B cell (primary cell): Measurements from ENCODE around the gene CNGA3. TPM values are rescaled to one million over a fixed set of nuclear protein-coding genes. Genes with fewer than 3 reads are reported as not detected.

ENCODE experiments used
- ATAC-seq: fragments of 200-7000 bp; cut with Tn5 transposase; one replicate; pipeline ENCODE4 v1.10.0; 2021; ENCODE audit warnings: low read depth, mild to moderate bottlenecking, moderate number of reproducible peaks, moderate library complexity
- CTCF ChIA-PET: fragments of 350-600 bp; sonication (Branson Sonifier 250); formaldehyde crosslinking; loops from one replicate; lab custom pipeline; 2021; ENCODE audit warnings: antibody characterized with exemption, inconsistent platforms; lab: Charles Lee
- POLR2A ChIA-PET: fragments of 350-600 bp; sonication (Branson Sonifier 250); formaldehyde crosslinking; loops from one replicate; lab custom pipeline; 2021; ENCODE audit warnings: antibody characterized with exemption; lab: Charles Lee
- DNase-seq: peaks from one replicate; pipeline ENCODE4 v3.0.0; 2013
- H2AFZ ChIP-seq: 2 replicates; pipeline ENCODE4 v1.6.1; 2012; ENCODE audit warnings: mild to moderate bottlenecking, low read depth, low read length; ENCODE audit not compliant: insufficient read depth, poor library complexity, severe bottlenecking
- H3K27ac ChIP-seq, 2 donors: 1 replicate in 1 of 2; 2 replicates in 1 of 2; pipeline ENCODE4 v1.5.1; 2012 to 2013; ENCODE audit warnings: low read length in 2 of 2, mild to moderate bottlenecking in 2 of 2, moderate library complexity in 1 of 2
- H3K27me3 ChIP-seq, 4 experiments: fragments of 200-600 bp in 1 of 4; sonication (generic) in 1 of 4; replicated peaks in 1 of 4; 1 replicate in 2 of 4; 2 replicates in 2 of 4; pipeline versions ENCODE4 v1.6.1 to v1.7.0; 2013 to 2016; ENCODE audit warnings: low read length in 3 of 4, mild to moderate bottlenecking in 2 of 4, mixed read lengths in 1 of 4, moderate library complexity in 1 of 4; ENCODE audit not compliant: insufficient read depth in 4 of 4, control insufficient read depth in 3 of 4; ENCODE audit errors: control extremely low read depth in 1 of 4
- H3K36me3 ChIP-seq, 2 experiments: replicated peaks in 1 of 2; 1 replicate in 1 of 2; 2 replicates in 1 of 2; pipeline versions ENCODE4 v1.6.1 to v1.7.1; 2013; ENCODE audit warnings: low read length in 1 of 2; ENCODE audit not compliant: insufficient read depth in 2 of 2, control insufficient read depth in 1 of 2; ENCODE audit errors: control extremely low read depth in 1 of 2, extremely low read depth in 1 of 2
- H3K4me1 ChIP-seq, 2 donors: fragments of 200-600 bp in 1 of 2; sonication (generic) in 1 of 2; 1 replicate in 1 of 2; 2 replicates in 1 of 2; pipeline versions ENCODE4 v1.5.1 to v1.6.1; 2013 to 2017; ENCODE audit warnings: low read length in 2 of 2; ENCODE audit not compliant: control insufficient read depth in 2 of 2, insufficient read depth in 2 of 2
- H3K4me2 ChIP-seq: replicated peaks from 2 replicates; pipeline ENCODE3; 2012; ENCODE audit warnings: mild to moderate bottlenecking, low read depth, low read length; ENCODE audit not compliant: poor library complexity, severe bottlenecking
- H3K4me3 ChIP-seq, 5 experiments: fragments of 200-600 bp in 1 of 5; sonication (generic) in 1 of 5; 1 replicate in 3 of 5; 2 replicates in 2 of 5; pipeline versions ENCODE4 v1.5.1 to v1.7.0; 2011 to 2016; ENCODE audit warnings: low read length in 4 of 5, mild to moderate bottlenecking in 4 of 5, low read depth in 2 of 5, control low read depth in 1 of 5, moderate library complexity in 1 of 5; ENCODE audit not compliant: insufficient read depth in 1 of 5; ENCODE audit errors: control extremely low read depth in 1 of 5, extremely low read depth in 1 of 5
- H3K79me2 ChIP-seq: fragments of 200-600 bp; sonication (generic); one replicate; pipeline ENCODE4 v1.6.0; 2016; ENCODE audit warnings: low read length; ENCODE audit not compliant: control insufficient read depth, insufficient read depth
- H3K9ac ChIP-seq: fragments of 200-600 bp; sonication (generic); 2 replicates; pipeline ENCODE4 v1.6.1; 2017; ENCODE audit warnings: mild to moderate bottlenecking, low read length, moderate library complexity
- H3K9me3 ChIP-seq, 3 donors: one replicate each; pipeline versions ENCODE4 v1.6.1 to v1.7.1; 2013; ENCODE audit warnings: low read length in 2 of 3; ENCODE audit not compliant: control insufficient read depth in 2 of 3, insufficient read depth in 1 of 3; ENCODE audit errors: control extremely low read depth in 1 of 3
- H4K20me1 ChIP-seq: 2 replicates; pipeline ENCODE4 v1.6.0; 2012; ENCODE audit warnings: mild to moderate bottlenecking, low read length; ENCODE audit not compliant: insufficient read depth, control insufficient read depth, poor library complexity, severe bottlenecking
- H3K27ac Mint-ChIP-seq: one replicate; pipeline ENCODE4 v1.8.0; 2021; ENCODE audit warnings: mixed read lengths
- H3K27me3 Mint-ChIP-seq: one replicate; pipeline ENCODE4 v1.8.0; 2021; ENCODE audit warnings: mixed read lengths
- H3K4me1 Mint-ChIP-seq: one replicate; pipeline ENCODE4 v1.8.0; 2021; ENCODE audit warnings: mixed read lengths
- H3K4me3 Mint-ChIP-seq: one replicate; pipeline ENCODE4 v1.8.0; 2021; ENCODE audit warnings: mixed read lengths
- H3K9me3 Mint-ChIP-seq: one replicate; pipeline ENCODE4 v1.8.0; 2022; ENCODE audit warnings: mixed read lengths; ENCODE audit not compliant: insufficient read depth
- EZH2 ChIP-seq: IDR thresholded peaks from 2 replicates; pipeline ENCODE4 v1.6.1; 2012; ENCODE audit warnings: borderline replicate concordance, low read depth, mild to moderate bottlenecking, moderate library complexity, low read length; ENCODE audit not compliant: insufficient read depth, poor library complexity, severe bottlenecking
- WGBS: methylation state at CpG from one replicate; pipeline ENCODE4 v1.1.5; 2013; ENCODE audit warnings: missing lambda C conversion rate; ENCODE audit not compliant: insufficient coverage; 5-methylcytosine and 5-hydroxymethylcytosine counted together
- intact Hi-C: fragments of 100-400 bp; cut with micrococcal nuclease; formaldehyde crosslinking; loops from one replicate; pipeline ENCODE4 v1.10.0; 2022
- polyA plus RNA-seq: library from polyadenylated mRNA; depleted of rRNA; stranded (reverse); fragments of >200 nt; gene quantifications from 2 replicates; pipeline ENCODE4 v1.2.3, GENCODE V29; 2012
- total RNA-seq, 2 donors: library from RNA; stranded (reverse); fragments of 120-200 nt in 1 of 2; gene quantifications; 1 replicate in 1 of 2; 2 replicates in 1 of 2; pipeline versions ENCODE4 v1.2.3 to v1.2.4, GENCODE V29; 2013 to 2022
- TF ChIP-seq, protein P1 (sequence below): fragments of 200-600 bp; IDR thresholded peaks from one replicate; pipeline ENCODE4 v1.8.0; 2022; ENCODE audit warnings: antibody characterized with exemption, mild to moderate bottlenecking

CNGA3 gene
- total and polyA plus RNA-seq, 2 donors (not counting 1 experiment from before 2014, with no cell fraction given), result not detected

DNA sequence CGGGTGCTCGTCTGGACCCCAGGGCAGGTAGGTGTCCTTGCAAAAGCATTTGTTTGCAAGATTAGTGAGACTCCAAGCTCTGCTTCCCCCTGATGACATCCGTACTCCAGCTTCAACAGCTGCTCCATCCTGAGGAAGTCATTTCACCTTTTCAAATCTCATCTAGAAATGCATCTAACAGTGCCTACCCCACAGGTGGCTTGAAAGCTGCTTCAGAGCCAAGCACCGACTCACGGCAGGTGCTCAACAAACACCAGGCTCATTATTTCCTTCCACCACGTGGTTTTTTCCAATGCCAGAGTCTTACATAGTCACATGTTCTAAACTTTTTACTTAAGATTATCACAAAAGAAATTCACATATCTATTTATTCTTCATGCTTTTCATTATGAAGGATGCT lies 31.9 kb downstream of the CNGA3 start:
- H3K4me2 ChIP-seq, result no peak overlapping the region
- H3K36me3 ChIP-seq, result no peaks in the 10 kb centered on the region
- 75% methylated on average over 5 of the region's 6 CpGs for WGBS
- H3K4me1 Mint-ChIP-seq, result no peaks in the 10 kb centered on the region
- H3K9me3 Mint-ChIP-seq, result no peaks in the 10 kb centered on the region
- intact Hi-C loops, result no loop called here
- peaks cover 0 to 20% (median 1%) of the 10 kb centered on the region in 4 experiments for H3K27me3 ChIP-seq
- H2AFZ ChIP-seq, result no peak overlapping the region
- peaks cover 42% of the 10 kb centered on the region for H3K27me3 Mint-ChIP-seq
- ChIA-PET POLR2A (no interaction called here), CTCF (interaction anchor here (1.7 kb wide), 1 partner anchor 638 kb away, joined by 4 read pairs; no protein-coding TSS in a partner anchor)
- no peak for ATAC-seq
- H3K27ac ChIP-seq, result no peak overlapping the region
- no peak overlapping the region for H3K27ac Mint-ChIP-seq
- TF ChIP-seq EZH2, result no peak
- TF ChIP-seq, protein P1, sequence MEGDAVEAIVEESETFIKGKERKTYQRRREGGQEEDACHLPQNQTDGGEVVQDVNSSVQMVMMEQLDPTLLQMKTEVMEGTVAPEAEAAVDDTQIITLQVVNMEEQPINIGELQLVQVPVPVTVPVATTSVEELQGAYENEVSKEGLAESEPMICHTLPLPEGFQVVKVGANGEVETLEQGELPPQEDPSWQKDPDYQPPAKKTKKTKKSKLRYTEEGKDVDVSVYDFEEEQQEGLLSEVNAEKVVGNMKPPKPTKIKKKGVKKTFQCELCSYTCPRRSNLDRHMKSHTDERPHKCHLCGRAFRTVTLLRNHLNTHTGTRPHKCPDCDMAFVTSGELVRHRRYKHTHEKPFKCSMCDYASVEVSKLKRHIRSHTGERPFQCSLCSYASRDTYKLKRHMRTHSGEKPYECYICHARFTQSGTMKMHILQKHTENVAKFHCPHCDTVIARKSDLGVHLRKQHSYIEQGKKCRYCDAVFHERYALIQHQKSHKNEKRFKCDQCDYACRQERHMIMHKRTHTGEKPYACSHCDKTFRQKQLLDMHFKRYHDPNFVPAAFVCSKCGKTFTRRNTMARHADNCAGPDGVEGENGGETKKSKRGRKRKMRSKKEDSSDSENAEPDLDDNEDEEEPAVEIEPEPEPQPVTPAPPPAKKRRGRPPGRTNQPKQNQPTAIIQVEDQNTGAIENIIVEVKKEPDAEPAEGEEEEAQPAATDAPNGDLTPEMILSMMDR, result no peak
- H3K4me3 Mint-ChIP-seq, result no peak overlapping the region
- no peaks in the 10 kb centered on the region for H3K9me3 ChIP-seq
- DNase-seq, result no peak
- H3K9ac ChIP-seq, result no peak overlapping the region
- H3K4me3 ChIP-seq, result no peak overlapping the region
- no peaks in the 10 kb centered on the region for H3K79me2 ChIP-seq
- H3K4me1 ChIP-seq, result no peaks in the 10 kb centered on the region
- no peaks in the 10 kb centered on the region for H4K20me1 ChIP-seq

DNA sequence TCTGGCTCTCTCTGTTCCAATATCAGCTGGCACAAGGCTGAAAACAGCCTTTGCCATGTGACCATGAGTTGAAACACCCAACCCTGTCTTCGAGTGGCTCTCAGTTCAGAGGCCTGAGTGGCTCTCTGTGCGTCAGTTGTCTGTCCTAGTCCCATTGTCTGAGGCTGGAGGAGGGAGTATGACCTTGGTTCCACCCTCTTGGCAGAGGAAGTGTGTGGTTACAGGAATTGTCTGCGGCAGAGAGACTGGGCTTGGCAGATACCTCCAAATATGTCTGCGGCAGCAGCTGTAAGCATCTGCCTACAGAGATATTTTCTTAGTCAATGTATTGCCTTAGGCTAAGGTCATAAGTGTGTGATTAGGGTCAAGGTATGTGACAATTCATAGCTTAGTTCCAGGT lies 32.6 kb downstream of the CNGA3 start:
- TF ChIP-seq, protein P1, result no peak
- TF ChIP-seq EZH2, result no peak
- WGBS, result 64% methylated on average over 4 of the region's 4 CpGs
- Histone ChIP-seq H3K9ac (no peak overlapping the region), H3K4me2 (no peak overlapping the region), H4K20me1 (no peaks in the 10 kb centered on the region), H2AFZ (no peak overlapping the region), H3K4me1 (no peaks in the 10 kb centered on the region), H3K36me3 (no peaks in the 10 kb centered on the region), H3K9me3 (no peaks in the 10 kb centered on the region), H3K27ac (no peak overlapping the region), H3K79me2 (no peaks in the 10 kb centered on the region), H3K4me3 (no peak overlapping the region), H3K27me3 (peaks cover 0 to 20% (median 1%) of the 10 kb centered on the region in 4 experiments)
- Mint-ChIP-seq H3K27me3 (peaks cover 39% of the 10 kb centered on the region), H3K9me3 (no peaks in the 10 kb centered on the region), H3K4me3 (no peak overlapping the region), H3K4me1 (no peaks in the 10 kb centered on the region), H3K27ac (no peak overlapping the region)
- DNase-seq, result no peak
- ATAC-seq, result no peak
- intact Hi-C loops, result no loop called here
- ChIA-PET POLR2A (no interaction called here), CTCF (interaction anchor here (1.7 kb wide), 1 partner anchor 638 kb away, joined by 4 read pairs; no protein-coding TSS in a partner anchor)
